OCI-LY7 (cell line): ENCODE data around the gene CTNND2. TPM values are rescaled to one million over a fixed set of nuclear protein-coding genes. Genes with fewer than 3 reads are reported as not detected.

Source experiments
- BruUV-seq: library from RNA; stranded (reverse); fragments of 400-500 nt; replicated peaks from 2 replicates; lab custom pipeline; 2021; lab: Mats Ljungman, UMichigan
- CTCF ChIA-PET: fragments of 300-600 bp; sonication (Branson Sonifier 250); formaldehyde crosslinking; loops from one replicate; lab custom pipeline; 2022; ENCODE audit warnings: antibody characterized with exemption; ENCODE audit not compliant: unreplicated experiment; lab: Charles Lee
- POLR2A ChIA-PET: fragments of 300-600 bp; sonication (Branson Sonifier 250); formaldehyde crosslinking; loops from one replicate; lab custom pipeline; 2022; ENCODE audit warnings: antibody characterized with exemption; lab: Charles Lee
- DNase-seq: peaks from one replicate; pipeline ENCODE4 v3.0.0-alpha.2; 2015; ENCODE audit warnings: low spot score
- H2AFZ ChIP-seq: fragments of 200-600 bp; sonication (generic), shearing (Covaris generic); 2 replicates; pipeline ENCODE4 v1.6.1; 2014; ENCODE audit warnings: mild to moderate bottlenecking, antibody characterized with exemption, low read length, moderate library complexity
- H3K27ac ChIP-seq: fragments of 200-600 bp; sonication (generic); 2 replicates; pipeline ENCODE4 v1.5.1; 2014; ENCODE audit warnings: mixed run types, low read depth, mild to moderate bottlenecking, moderate library complexity, low read length, inconsistent platforms; ENCODE audit not compliant: poor library complexity, severe bottlenecking
- H3K36me3 ChIP-seq: fragments of 200-600 bp; sonication (generic); 2 replicates; pipeline ENCODE4 v1.6.1; 2014; ENCODE audit warnings: mild to moderate bottlenecking, antibody characterized with exemption, low read length, moderate library complexity, mixed read lengths; ENCODE audit not compliant: insufficient read depth
- H3K4me1 ChIP-seq: fragments of 200-600 bp; sonication (generic); 2 replicates; pipeline ENCODE4 v1.5.1; 2014; ENCODE audit warnings: mild to moderate bottlenecking, low read length; ENCODE audit not compliant: insufficient read depth, poor library complexity, severe bottlenecking
- H3K4me2 ChIP-seq: fragments of 200-600 bp; sonication (generic); 2 replicates; pipeline ENCODE4 v1.6.1; 2014; ENCODE audit warnings: mild to moderate bottlenecking, low read length
- H3K4me3 ChIP-seq: fragments of 200-600 bp; sonication (generic); 2 replicates; pipeline ENCODE4 v1.5.1; 2014; ENCODE audit warnings: mild to moderate bottlenecking, low read depth, low read length; ENCODE audit not compliant: poor library complexity, severe bottlenecking
- H3K79me2 ChIP-seq: fragments of 200-600 bp; sonication (generic); 2 replicates; pipeline ENCODE4 v1.6.1; 2016; ENCODE audit warnings: low read depth, mild to moderate bottlenecking, low read length, moderate library complexity, mixed read lengths; ENCODE audit not compliant: insufficient read depth
- H3K9me2 ChIP-seq: fragments of 200-600 bp; sonication (generic); 2 replicates; pipeline ENCODE4 v1.6.1; 2016; ENCODE audit warnings: mild to moderate bottlenecking, low read length, mixed read lengths; ENCODE audit not compliant: insufficient read depth
- H3K9me3 ChIP-seq: fragments of 200-600 bp; sonication (generic); 2 replicates; pipeline ENCODE4 v1.6.1; 2014; ENCODE audit warnings: mild to moderate bottlenecking, mixed run types, low read length, mixed read lengths
- H4K20me1 ChIP-seq: fragments of 200-600 bp; sonication (generic); 2 replicates; pipeline ENCODE4 v1.6.1; 2014; ENCODE audit warnings: mild to moderate bottlenecking, antibody characterized with exemption, low read length, moderate library complexity, mixed read lengths; ENCODE audit not compliant: insufficient read depth
- CTCF ChIP-seq: fragments of 200-600 bp; sonication (generic); conservative IDR thresholded peaks from 2 replicates; pipeline ENCODE4 v1.5.1; 2014; ENCODE audit warnings: mild to moderate bottlenecking, antibody characterized with exemption, low read length, moderate library complexity, mixed read lengths
- EZH2phosphoT487 ChIP-seq: fragments of 200-600 bp; sonication (generic); IDR thresholded peaks from 2 replicates; pipeline ENCODE4 v1.6.1; 2018; ENCODE audit warnings: low read depth, borderline replicate concordance, mild to moderate bottlenecking, mixed run types, antibody characterized with exemption, low read length, moderate library complexity, mixed read lengths
- intact Hi-C: fragments of 100-400 bp; cut with micrococcal nuclease; formaldehyde crosslinking; loops from one replicate; pipeline ENCODE4 v1.10.0; 2022; ENCODE audit not compliant: unreplicated experiment
- small RNA-seq: library from RNA; depleted of rRNA; stranded (forward); fragments of <200 nt; gene quantifications from one replicate; pipeline ENCODE3, GENCODE V24; 2014
- total RNA-seq, 2 experiments: library from RNA; depleted of rRNA in 1 of 2; stranded (reverse); fragments of >200 nt in 1 of 2; shearing (Covaris generic) in 1 of 2; gene quantifications; 2 replicates each; pipeline ENCODE4 v1.2.3, GENCODE V29; 2014 to 2022

CTNND2 gene
- total RNA-seq, 2 experiments from 2014 or later: not detected

- H2AFZ ChIP-seq: no peak overlapping the region
- intact Hi-C loops: no loop called here
- H3K4me1 ChIP-seq: no peaks in the 10 kb centered on the region
- no peaks in the 10 kb centered on the region for H4K20me1 ChIP-seq
- CTCF ChIA-PET: no interaction called here
- BruUV-seq: no TSS peak
- no peak overlapping the region for H3K4me2 ChIP-seq
- no peaks in the 10 kb centered on the region for H3K9me2 ChIP-seq
- no peaks in the 10 kb centered on the region for H3K79me2 ChIP-seq
- POLR2A ChIA-PET: interaction anchor here (1.4 kb wide), 1 partner anchor 11 kb away, joined by 4 read pairs; no protein-coding TSS in a partner anchor
- H3K36me3 ChIP-seq: no peaks in the 10 kb centered on the region
- H3K4me3 ChIP-seq: no peak overlapping the region
- H3K27ac ChIP-seq: no peak overlapping the region
- no peaks in the 10 kb centered on the region for H3K9me3 ChIP-seq
- TF ChIP-seq CTCF (no peak), EZH2phosphoT487 (no peak)
- DNase-seq: no peak
Observed at GRCh38 chr5:10923310-10923709, 980.9 kb downstream of the CTNND2 start.

Small RNA genes within 50 kb of the gene (small RNA-seq; reads per million reads assigned to genes)
- not detected for gene RNU6-429P
